ENCODE measurements around the gene CACNB2. TPM values are rescaled to one million over a fixed set of nuclear protein-coding genes. Genes with fewer than 3 reads are reported as not detected.
"Not testable (repeated sequence)": the region's sequence is repeated elsewhere in the genome, so short reads cannot be mapped to it uniquely, and the experiment has no call there.

Gene CACNB2
- total and polyA plus RNA-seq, 8 donors, result 4.0 to 14.8 (median 11.8) TPM

- no peak overlapping the region for H3K27ac ChIP-seq
- no peak for ATAC-seq
- intact Hi-C loops (cut with DNase I), result no loop called here
- peak in 2 of 4 donors; percentile 28 to 41 for DNase-seq
- no peaks in the 10 kb centered on the region for H3K27me3 ChIP-seq
- TF ChIP-seq, protein P1, sequence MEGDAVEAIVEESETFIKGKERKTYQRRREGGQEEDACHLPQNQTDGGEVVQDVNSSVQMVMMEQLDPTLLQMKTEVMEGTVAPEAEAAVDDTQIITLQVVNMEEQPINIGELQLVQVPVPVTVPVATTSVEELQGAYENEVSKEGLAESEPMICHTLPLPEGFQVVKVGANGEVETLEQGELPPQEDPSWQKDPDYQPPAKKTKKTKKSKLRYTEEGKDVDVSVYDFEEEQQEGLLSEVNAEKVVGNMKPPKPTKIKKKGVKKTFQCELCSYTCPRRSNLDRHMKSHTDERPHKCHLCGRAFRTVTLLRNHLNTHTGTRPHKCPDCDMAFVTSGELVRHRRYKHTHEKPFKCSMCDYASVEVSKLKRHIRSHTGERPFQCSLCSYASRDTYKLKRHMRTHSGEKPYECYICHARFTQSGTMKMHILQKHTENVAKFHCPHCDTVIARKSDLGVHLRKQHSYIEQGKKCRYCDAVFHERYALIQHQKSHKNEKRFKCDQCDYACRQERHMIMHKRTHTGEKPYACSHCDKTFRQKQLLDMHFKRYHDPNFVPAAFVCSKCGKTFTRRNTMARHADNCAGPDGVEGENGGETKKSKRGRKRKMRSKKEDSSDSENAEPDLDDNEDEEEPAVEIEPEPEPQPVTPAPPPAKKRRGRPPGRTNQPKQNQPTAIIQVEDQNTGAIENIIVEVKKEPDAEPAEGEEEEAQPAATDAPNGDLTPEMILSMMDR (IDR thresholded peaks at IDR 0.05), result no peak
- H3K36me3 ChIP-seq, result no peaks in the 10 kb centered on the region
- no peaks in the 10 kb centered on the region for H3K9me3 ChIP-seq
- no peaks in the 10 kb centered on the region for H3K4me1 ChIP-seq
- no peak overlapping the region for H3K4me3 ChIP-seq
These were observed 9.1 kb downstream of the CACNB2 start for GRCh38 chr10:18149196-18149800.

GRCh38 chr10:18151356-18151890, 11.2 kb downstream of the CACNB2 start:
- DNase-seq, result no peak
- Histone ChIP-seq H3K36me3 (no peaks in the 10 kb centered on the region), H3K27ac (no peak overlapping the region), H3K9me3 (no peaks in the 10 kb centered on the region), H3K27me3 (no peaks in the 10 kb centered on the region), H3K4me3 (no peak overlapping the region), H3K4me1 (no peaks in the 10 kb centered on the region)
- no peak for ATAC-seq
- TF ChIP-seq, protein P1 (IDR thresholded peaks at IDR 0.05), result no peak
- intact Hi-C loops (cut with DNase I), result no loop called here

DNA sequence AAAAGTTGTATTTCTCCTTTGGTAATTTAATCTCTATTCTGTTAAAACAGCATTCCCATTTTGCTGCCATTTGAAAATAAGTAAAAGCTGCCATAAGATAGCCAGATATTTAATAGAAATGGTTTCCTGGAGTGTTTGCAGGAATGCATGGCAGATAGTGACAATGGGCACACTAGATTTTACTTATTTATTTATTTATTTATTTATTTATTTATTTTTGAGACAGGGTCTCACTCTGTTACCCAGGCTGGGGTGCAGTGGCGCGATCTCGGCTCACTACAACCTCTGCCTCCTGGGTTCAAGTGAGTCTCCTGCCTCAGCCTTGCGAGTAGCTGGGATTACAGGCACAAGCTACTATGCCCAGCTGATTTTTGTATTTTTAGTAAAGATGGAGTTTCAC, 13.2 kb downstream of the CACNB2 start:
- H3K27me3 ChIP-seq; ATAC-seq; H3K4me3 ChIP-seq; H3K4me1 ChIP-seq; DNase-seq; H3K9me3 ChIP-seq; H3K27ac ChIP-seq; H3K36me3 ChIP-seq; intact Hi-C loops (cut with DNase I): not testable (repeated sequence)

GRCh38 chr10:18155321-18155720, 15.1 kb downstream of the CACNB2 start:
- no peaks in the 10 kb centered on the region for H3K27me3 ChIP-seq
- no peak overlapping the region for H3K27ac ChIP-seq
- H3K36me3 ChIP-seq, result no peaks in the 10 kb centered on the region
- no peaks in the 10 kb centered on the region for H3K9me3 ChIP-seq
- intact Hi-C loops (cut with DNase I), result no loop called here
- no peaks in the 10 kb centered on the region for H3K4me1 ChIP-seq
- ATAC-seq (no peak), DNase-seq (no peak)
- TF ChIP-seq, protein P1 (IDR thresholded peaks at IDR 0.05), result no peak
- H3K4me3 ChIP-seq, result no peak overlapping the region

- H3K4me3 ChIP-seq; H3K36me3 ChIP-seq; DNase-seq; ATAC-seq; H3K4me1 ChIP-seq; intact Hi-C loops (cut with DNase I); H3K27ac ChIP-seq; H3K27me3 ChIP-seq; H3K9me3 ChIP-seq: not testable (repeated sequence)
These were observed 16.6 kb downstream of the CACNB2 start for GRCh38 chr10:18156797-18157196.

- ATAC-seq (peak; percentile 30), DNase-seq (no peak)
- intact Hi-C loops (cut with DNase I), result no loop called here
- Histone ChIP-seq H3K36me3 (no peaks in the 10 kb centered on the region), H3K9me3 (no peaks in the 10 kb centered on the region), H3K27me3 (no peaks in the 10 kb centered on the region), H3K4me1 (no peaks in the 10 kb centered on the region), H3K4me3 (no peak overlapping the region), H3K27ac (no peak overlapping the region)
- TF ChIP-seq, protein P1 (IDR thresholded peaks at IDR 0.05), result no peak
These were observed 17.7 kb downstream of the CACNB2 start for GRCh38 chr10:18157881-18158280.
